ENCODE results near the gene L3MBTL1. TPM values are rescaled to one million over a fixed set of nuclear protein-coding genes. Genes with fewer than 3 reads are reported as not detected.

The L3MBTL1 gene
- polyA plus RNA-seq, 4 donors, result 1.6 to 15.1 (median 2.6) TPM

DNA sequence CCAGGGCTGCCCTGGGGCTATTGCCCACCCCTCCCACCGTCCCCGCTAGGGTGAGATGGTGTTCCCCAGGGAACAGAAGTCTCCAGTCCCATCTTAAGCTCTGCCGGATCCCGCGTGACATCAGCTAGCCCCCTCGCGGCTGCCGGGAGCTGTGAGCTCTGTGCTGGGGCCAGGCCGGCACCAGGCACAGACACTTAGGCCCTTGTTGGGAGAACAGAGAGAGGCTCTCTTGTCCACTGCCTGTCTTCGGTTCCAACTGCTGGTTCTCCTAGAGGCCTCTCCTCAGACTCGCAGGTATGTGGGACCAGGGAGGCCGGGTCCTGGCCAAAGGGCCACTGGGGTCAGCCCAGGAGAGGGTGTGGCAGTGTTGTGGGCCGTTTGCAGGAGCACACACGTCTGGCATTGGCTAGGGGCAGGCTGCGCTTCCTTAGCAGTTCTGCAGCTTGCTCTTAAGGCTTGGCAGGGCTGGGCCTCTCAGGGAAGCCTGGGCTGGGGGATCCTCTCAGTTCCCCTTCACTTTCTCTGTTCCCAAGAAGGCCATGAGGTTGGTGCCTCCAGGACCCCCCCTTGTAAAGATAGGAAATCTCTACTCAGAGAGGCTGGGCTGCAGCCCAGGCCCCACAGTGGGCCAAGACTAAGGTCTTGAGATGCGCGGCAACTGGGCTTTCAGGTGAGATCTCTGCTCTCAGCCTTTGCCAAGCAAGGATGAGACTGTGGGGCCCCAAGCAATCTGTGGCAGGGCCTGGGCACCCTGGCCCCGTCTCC, 57.7 kb downstream of the L3MBTL1 start:
- Histone ChIP-seq H3K4me1 (ENCODE audit: control insufficient read depth in 3 of 3, insufficient read depth in 2 of 3, low read depth in 1 of 3, low read length in 2 of 3) (no peaks in the 10 kb centered on the region), H3K27ac (ENCODE audit: low read depth in 1 of 3, low read length in 2 of 3) (no peak overlapping the region), H3K36me3 (ENCODE audit: control insufficient read depth in 3 of 3, insufficient read depth in 2 of 3, low read depth in 1 of 3, low read length in 3 of 3) (peaks cover 0 to 59% (median 8%) of the 10 kb centered on the region in 3 donors), H3K27me3 (ENCODE audit: control insufficient read depth in 3 of 3, insufficient read depth in 3 of 3, low read length in 3 of 3) (no peaks in the 10 kb centered on the region), H3K9me3 (ENCODE audit: control insufficient read depth in 2 of 2, insufficient read depth in 1 of 2, low read depth in 1 of 2, low read length in 1 of 2) (no peaks in the 10 kb centered on the region), H3K4me3 (ENCODE audit: low read depth in 1 of 3, low read length in 3 of 3) (no peak overlapping the region)
- DNase-seq (no peak), FAIRE-seq (no peak)
- 73 to 81% (median 80%) methylated on average over 18 of the region's 18 CpGs for WGBS, 3 donors

- DNase-seq (no peak), FAIRE-seq (no peak)
- peaks cover 0 to 64% (median 8%) of the 10 kb centered on the region in 3 donors for H3K36me3 ChIP-seq (ENCODE audit: control insufficient read depth in 3 of 3, insufficient read depth in 2 of 3, low read depth in 1 of 3, low read length in 3 of 3)
- no peaks in the 10 kb centered on the region for H3K27me3 ChIP-seq (ENCODE audit: control insufficient read depth in 3 of 3, insufficient read depth in 3 of 3, low read length in 3 of 3)
- WGBS, 3 donors, result 90 to 93% (median 93%) methylated on average over 4 of the region's 4 CpGs
- no peaks in the 10 kb centered on the region for H3K4me1 ChIP-seq (ENCODE audit: control insufficient read depth in 3 of 3, insufficient read depth in 2 of 3, low read depth in 1 of 3, low read length in 2 of 3)
- H3K27ac ChIP-seq (ENCODE audit: low read depth in 1 of 3, low read length in 2 of 3), result no peak overlapping the region
- H3K4me3 ChIP-seq (ENCODE audit: low read depth in 1 of 3, low read length in 3 of 3), result no peak overlapping the region
- H3K9me3 ChIP-seq (ENCODE audit: control insufficient read depth in 2 of 2, insufficient read depth in 1 of 2, low read depth in 1 of 2, low read length in 1 of 2), result no peaks in the 10 kb centered on the region
These were observed 58.2 kb downstream of the L3MBTL1 start for GRCh38 chr20:43565758-43566104.

DNA sequence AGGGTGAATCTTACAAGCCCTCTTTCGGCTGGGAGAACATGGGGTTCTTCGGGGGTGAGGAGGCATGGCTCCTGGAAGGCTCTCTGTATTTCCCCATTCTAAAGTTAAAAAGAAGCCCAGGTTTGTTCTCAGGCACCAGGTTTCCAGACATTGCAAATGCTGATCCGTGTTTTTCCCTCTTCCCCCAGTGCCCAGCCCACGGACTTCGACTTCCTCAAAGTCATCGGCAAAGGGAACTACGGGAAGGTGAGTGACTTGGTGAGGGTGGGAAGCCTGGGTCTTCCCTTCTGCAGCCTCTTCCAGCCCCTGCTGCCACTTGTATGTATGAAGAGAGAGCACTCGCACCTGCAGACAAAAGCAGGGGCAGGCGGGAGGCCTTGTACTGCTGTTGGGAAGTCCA, 60.0 kb downstream of the L3MBTL1 start:
- whole genome bisulfite sequencing, 3 donors, result 85 to 93% (median 90%) methylated on average over 9 of the region's 9 CpGs
- H3K36me3 ChIP-seq (ENCODE audit: control insufficient read depth in 3 of 3, insufficient read depth in 2 of 3, low read depth in 1 of 3, low read length in 3 of 3), result peaks cover 0 to 72% (median 11%) of the 10 kb centered on the region in 3 donors
- H3K9me3 ChIP-seq (ENCODE audit: control insufficient read depth in 2 of 2, insufficient read depth in 1 of 2, low read depth in 1 of 2, low read length in 1 of 2), result no peaks in the 10 kb centered on the region
- FAIRE-seq, result no peak
- no peak for DNase-seq
- H3K27ac ChIP-seq (ENCODE audit: low read depth in 1 of 3, low read length in 2 of 3), result no peak overlapping the region
- H3K4me3 ChIP-seq (ENCODE audit: low read depth in 1 of 3, low read length in 3 of 3), result no peak overlapping the region
- H3K27me3 ChIP-seq (ENCODE audit: control insufficient read depth in 3 of 3, insufficient read depth in 3 of 3, low read length in 3 of 3), result no peaks in the 10 kb centered on the region
- no peaks in the 10 kb centered on the region for H3K4me1 ChIP-seq (ENCODE audit: control insufficient read depth in 3 of 3, insufficient read depth in 2 of 3, low read depth in 1 of 3, low read length in 2 of 3)

GRCh38 chr20:43568706-43569105, 61.2 kb downstream of the L3MBTL1 start:
- Histone ChIP-seq H3K36me3 (ENCODE audit: control insufficient read depth in 3 of 3, insufficient read depth in 2 of 3, low read depth in 1 of 3, low read length in 3 of 3) (peaks cover 0 to 78% (median 15%) of the 10 kb centered on the region in 3 donors), H3K4me1 (ENCODE audit: control insufficient read depth in 3 of 3, insufficient read depth in 2 of 3, low read depth in 1 of 3, low read length in 2 of 3) (no peaks in the 10 kb centered on the region), H3K4me3 (ENCODE audit: low read depth in 1 of 3, low read length in 3 of 3) (no peak overlapping the region), H3K27ac (ENCODE audit: low read depth in 1 of 3, low read length in 2 of 3) (no peak overlapping the region), H3K9me3 (ENCODE audit: control insufficient read depth in 2 of 2, insufficient read depth in 1 of 2, low read depth in 1 of 2, low read length in 1 of 2) (no peaks in the 10 kb centered on the region), H3K27me3 (ENCODE audit: control insufficient read depth in 3 of 3, insufficient read depth in 3 of 3, low read length in 3 of 3) (no peaks in the 10 kb centered on the region)
- FAIRE-seq (no peak), DNase-seq (no peak)
- WGBS, 3 donors, result 89 to 99% (median 94%) methylated on average over 4 of the region's 4 CpGs

DNA sequence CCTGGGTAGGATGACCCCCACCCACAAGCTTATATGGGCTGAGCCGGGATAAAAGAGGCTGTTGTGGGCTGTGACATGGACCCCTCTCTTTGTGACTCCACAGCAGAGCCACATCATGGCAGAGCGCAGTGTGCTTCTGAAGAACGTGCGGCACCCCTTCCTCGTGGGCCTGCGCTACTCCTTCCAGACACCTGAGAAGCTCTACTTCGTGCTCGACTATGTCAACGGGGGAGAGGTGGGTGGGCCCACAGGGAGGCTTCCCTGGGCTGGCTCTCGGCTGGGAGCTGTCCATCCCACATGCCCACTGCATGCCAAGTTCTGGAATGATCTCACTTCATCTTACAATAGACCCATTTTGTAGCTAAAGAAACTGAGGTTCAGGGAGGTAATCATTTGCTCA, 61.8 kb downstream of the L3MBTL1 start:
- no peak overlapping the region for H3K27ac ChIP-seq (ENCODE audit: low read depth in 1 of 3, low read length in 2 of 3)
- H3K4me1 ChIP-seq (ENCODE audit: control insufficient read depth in 3 of 3, insufficient read depth in 2 of 3, low read depth in 1 of 3, low read length in 2 of 3), result no peaks in the 10 kb centered on the region
- H3K27me3 ChIP-seq (ENCODE audit: control insufficient read depth in 3 of 3, insufficient read depth in 3 of 3, low read length in 3 of 3), result no peaks in the 10 kb centered on the region
- DNase-seq (no peak), FAIRE-seq (no peak)
- H3K4me3 ChIP-seq (ENCODE audit: low read depth in 1 of 3, low read length in 3 of 3), result no peak overlapping the region
- H3K9me3 ChIP-seq (ENCODE audit: control insufficient read depth in 2 of 2, insufficient read depth in 1 of 2, low read depth in 1 of 2, low read length in 1 of 2), result no peaks in the 10 kb centered on the region
- peaks cover 0 to 78% (median 19%) of the 10 kb centered on the region in 3 donors for H3K36me3 ChIP-seq (ENCODE audit: control insufficient read depth in 3 of 3, insufficient read depth in 2 of 3, low read depth in 1 of 3, low read length in 3 of 3)
- WGBS, 3 donors, result 94 to 96% (median 94%) methylated on average over 10 of the region's 10 CpGs

- H3K4me3 ChIP-seq (ENCODE audit: low read depth in 1 of 3, low read length in 3 of 3), result no peak overlapping the region
- H3K27ac ChIP-seq (ENCODE audit: low read depth in 1 of 3, low read length in 2 of 3), result no peak overlapping the region
- WGBS, 3 donors, result 27 to 72% (median 55%) methylated on average over 10 of the region's 10 CpGs
- no peaks in the 10 kb centered on the region for H3K4me1 ChIP-seq (ENCODE audit: control insufficient read depth in 3 of 3, insufficient read depth in 2 of 3, low read depth in 1 of 3, low read length in 2 of 3)
- DNase-seq, result peak in 1 of 2 donors; percentile 73
- H3K36me3 ChIP-seq (ENCODE audit: control insufficient read depth in 3 of 3, insufficient read depth in 2 of 3, low read depth in 1 of 3, low read length in 3 of 3), result peaks cover 0 to 76% (median 19%) of the 10 kb centered on the region in 3 donors
- H3K9me3 ChIP-seq (ENCODE audit: control insufficient read depth in 2 of 2, insufficient read depth in 1 of 2, low read depth in 1 of 2, low read length in 1 of 2), result no peaks in the 10 kb centered on the region
- no peak for FAIRE-seq
- no peaks in the 10 kb centered on the region for H3K27me3 ChIP-seq (ENCODE audit: control insufficient read depth in 3 of 3, insufficient read depth in 3 of 3, low read length in 3 of 3)
These were observed 63.0 kb downstream of the L3MBTL1 start for GRCh38 chr20:43570496-43570895.

DNA sequence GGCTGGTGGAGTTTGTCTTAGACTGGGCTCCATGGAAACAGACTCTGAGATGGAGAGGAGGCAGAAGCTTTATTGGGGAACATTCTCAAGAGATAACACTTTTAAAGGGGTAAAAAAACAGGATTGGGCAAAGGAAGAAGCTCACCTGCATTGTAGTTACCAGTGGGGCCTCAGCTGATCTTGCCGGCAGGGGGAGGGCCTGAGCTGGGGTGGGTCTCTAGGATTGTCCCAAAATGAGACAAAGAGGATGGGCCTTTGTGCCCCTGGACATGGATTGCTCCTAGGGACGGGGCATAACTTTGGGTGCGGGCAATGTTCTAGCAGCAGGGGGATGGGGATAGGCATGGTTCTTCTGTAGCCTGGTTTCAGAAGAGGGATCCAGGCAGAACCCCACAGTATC, 63.8 kb downstream of the L3MBTL1 start:
- H3K9me3 ChIP-seq (ENCODE audit: control insufficient read depth in 2 of 2, insufficient read depth in 1 of 2, low read depth in 1 of 2, low read length in 1 of 2), result no peaks in the 10 kb centered on the region
- no peaks in the 10 kb centered on the region for H3K27me3 ChIP-seq (ENCODE audit: control insufficient read depth in 3 of 3, insufficient read depth in 3 of 3, low read length in 3 of 3)
- no peak overlapping the region for H3K27ac ChIP-seq (ENCODE audit: low read depth in 1 of 3, low read length in 2 of 3)
- DNase-seq, result no peak
- peaks cover 3 to 73% (median 25%) of the 10 kb centered on the region in 3 donors for H3K36me3 ChIP-seq (ENCODE audit: control insufficient read depth in 3 of 3, insufficient read depth in 2 of 3, low read depth in 1 of 3, low read length in 3 of 3)
- no peak for FAIRE-seq
- H3K4me1 ChIP-seq (ENCODE audit: control insufficient read depth in 3 of 3, insufficient read depth in 2 of 3, low read depth in 1 of 3, low read length in 2 of 3), result no peaks in the 10 kb centered on the region
- WGBS, 3 donors, result 93 to 95% (median 93%) methylated on average over 3 of the region's 3 CpGs
- H3K4me3 ChIP-seq (ENCODE audit: low read depth in 1 of 3, low read length in 3 of 3), result no peak overlapping the region

DNA sequence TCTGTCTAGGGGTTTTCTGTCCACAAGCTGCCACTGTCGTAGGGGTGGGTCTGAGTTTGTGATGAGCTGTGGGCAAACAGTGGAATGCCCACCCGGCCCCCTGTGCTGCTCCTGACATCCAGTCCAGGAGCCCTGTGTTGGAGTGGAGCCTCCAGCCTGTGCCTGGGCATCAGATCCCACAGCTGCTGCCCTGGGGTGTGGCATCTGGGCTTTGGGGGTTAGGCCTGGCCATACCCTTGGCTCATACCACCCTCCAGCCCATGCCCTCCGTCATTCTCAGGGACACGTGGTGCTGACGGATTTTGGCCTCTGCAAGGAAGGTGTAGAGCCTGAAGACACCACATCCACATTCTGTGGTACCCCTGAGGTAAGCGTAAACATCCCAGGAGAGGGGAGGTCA, 64.3 kb downstream of the L3MBTL1 start:
- FAIRE-seq, result no peak
- Histone ChIP-seq H3K27me3 (ENCODE audit: control insufficient read depth in 3 of 3, insufficient read depth in 3 of 3, low read length in 3 of 3) (no peaks in the 10 kb centered on the region), H3K4me1 (ENCODE audit: control insufficient read depth in 3 of 3, insufficient read depth in 2 of 3, low read depth in 1 of 3, low read length in 2 of 3) (no peaks in the 10 kb centered on the region), H3K27ac (ENCODE audit: low read depth in 1 of 3, low read length in 2 of 3) (no peak overlapping the region), H3K9me3 (ENCODE audit: control insufficient read depth in 2 of 2, insufficient read depth in 1 of 2, low read depth in 1 of 2, low read length in 1 of 2) (no peaks in the 10 kb centered on the region), H3K4me3 (ENCODE audit: low read depth in 1 of 3, low read length in 3 of 3) (no peak overlapping the region), H3K36me3 (ENCODE audit: control insufficient read depth in 3 of 3, insufficient read depth in 2 of 3, low read depth in 1 of 3, low read length in 3 of 3) (peaks cover 3 to 71% (median 25%) of the 10 kb centered on the region in 3 donors)
- WGBS, 3 donors, result 89 to 91% (median 90%) methylated on average over 6 of the region's 6 CpGs
- no peak for DNase-seq

GRCh38 chr20:43572891-43573290, 65.4 kb downstream of the L3MBTL1 start:
- no peaks in the 10 kb centered on the region for H3K27me3 ChIP-seq (ENCODE audit: control insufficient read depth in 3 of 3, insufficient read depth in 3 of 3, low read length in 3 of 3)
- 92 to 96% (median 94%) methylated on average over 8 of the region's 8 CpGs for WGBS, 3 donors
- no peak for FAIRE-seq
- no peaks in the 10 kb centered on the region for H3K9me3 ChIP-seq (ENCODE audit: control insufficient read depth in 2 of 2, insufficient read depth in 1 of 2, low read depth in 1 of 2, low read length in 1 of 2)
- no peak overlapping the region for H3K4me3 ChIP-seq (ENCODE audit: low read depth in 1 of 3, low read length in 3 of 3)
- no peak overlapping the region for H3K27ac ChIP-seq (ENCODE audit: low read depth in 1 of 3, low read length in 2 of 3)
- H3K36me3 ChIP-seq (ENCODE audit: control insufficient read depth in 3 of 3, insufficient read depth in 2 of 3, low read depth in 1 of 3, low read length in 3 of 3), result peaks cover 3 to 64% (median 25%) of the 10 kb centered on the region in 3 donors
- no peaks in the 10 kb centered on the region for H3K4me1 ChIP-seq (ENCODE audit: control insufficient read depth in 3 of 3, insufficient read depth in 2 of 3, low read depth in 1 of 3, low read length in 2 of 3)
- no peak for DNase-seq
